Stomach (tissue), 4 donors: ENCODE measurements around the gene GREB1.

Experiments used
- EP300 ChIP-seq: sonication (generic); formaldehyde crosslinking; IDR thresholded peaks from one replicate; pipeline ENCODE4 v1.6.1; 2017; ENCODE audit warnings: antibody characterized with exemption
- POLR2A ChIP-seq, 4 donors: fragments of 450-650 bp; IDR thresholded peaks; one replicate each; pipeline ENCODE4 v1.6.1; 2016; ENCODE audit warnings: antibody characterized with exemption in 4 of 4, control low read depth in 2 of 4, mild to moderate bottlenecking in 1 of 4, moderate library complexity in 1 of 4
- POLR2AphosphoS5 ChIP-seq, 3 donors: sonication (generic); formaldehyde crosslinking; IDR thresholded peaks; one replicate each; pipeline ENCODE4 v1.6.1; 2016; ENCODE audit warnings: antibody characterized with exemption in 3 of 3
- TF ChIP-seq, protein P1 (sequence below), 7 experiments: fragments of 450-650 bp in 4 of 7; fragments of 200-600 bp in 3 of 7; sonication (generic) in 3 of 7; IDR thresholded peaks; one replicate each; pipeline ENCODE4 v1.5.1; 2016 to 2019; ENCODE audit warnings: antibody characterized with exemption in 7 of 7, control low read depth in 2 of 7, mild to moderate bottlenecking in 1 of 7

DNA sequence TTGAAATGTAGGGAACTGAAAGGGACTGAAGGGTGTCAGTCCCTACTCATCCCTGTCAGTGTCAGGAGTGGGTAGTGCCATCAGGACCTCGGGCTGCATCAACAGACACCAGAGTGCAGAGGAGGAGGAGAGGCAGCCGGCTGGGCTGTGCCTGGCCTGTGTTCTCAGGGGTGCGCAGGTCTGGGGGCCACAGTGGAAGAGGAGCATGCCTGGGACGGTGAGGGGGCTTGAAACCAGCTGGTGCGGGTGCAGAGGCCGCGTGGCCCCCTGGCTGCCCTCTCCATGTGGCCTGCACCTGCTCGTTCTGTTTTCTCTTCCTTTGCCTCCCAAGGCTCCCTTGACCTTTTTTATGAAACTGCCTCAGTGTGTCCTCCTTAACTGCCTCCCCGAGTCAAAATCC lies 94.8 kb downstream of the GREB1 start:
- no peak for TF ChIP-seq POLR2AphosphoS5 (IDR thresholded peaks at IDR 0.05)
- TF ChIP-seq, protein P1, sequence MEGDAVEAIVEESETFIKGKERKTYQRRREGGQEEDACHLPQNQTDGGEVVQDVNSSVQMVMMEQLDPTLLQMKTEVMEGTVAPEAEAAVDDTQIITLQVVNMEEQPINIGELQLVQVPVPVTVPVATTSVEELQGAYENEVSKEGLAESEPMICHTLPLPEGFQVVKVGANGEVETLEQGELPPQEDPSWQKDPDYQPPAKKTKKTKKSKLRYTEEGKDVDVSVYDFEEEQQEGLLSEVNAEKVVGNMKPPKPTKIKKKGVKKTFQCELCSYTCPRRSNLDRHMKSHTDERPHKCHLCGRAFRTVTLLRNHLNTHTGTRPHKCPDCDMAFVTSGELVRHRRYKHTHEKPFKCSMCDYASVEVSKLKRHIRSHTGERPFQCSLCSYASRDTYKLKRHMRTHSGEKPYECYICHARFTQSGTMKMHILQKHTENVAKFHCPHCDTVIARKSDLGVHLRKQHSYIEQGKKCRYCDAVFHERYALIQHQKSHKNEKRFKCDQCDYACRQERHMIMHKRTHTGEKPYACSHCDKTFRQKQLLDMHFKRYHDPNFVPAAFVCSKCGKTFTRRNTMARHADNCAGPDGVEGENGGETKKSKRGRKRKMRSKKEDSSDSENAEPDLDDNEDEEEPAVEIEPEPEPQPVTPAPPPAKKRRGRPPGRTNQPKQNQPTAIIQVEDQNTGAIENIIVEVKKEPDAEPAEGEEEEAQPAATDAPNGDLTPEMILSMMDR (IDR thresholded peaks at IDR 0.05), result no peak
- TF ChIP-seq EP300, result no peak
- TF ChIP-seq POLR2A (IDR thresholded peaks at IDR 0.05), result no peak
